ENCODE data around the gene PDGFC.

PDGFC gene

DNA sequence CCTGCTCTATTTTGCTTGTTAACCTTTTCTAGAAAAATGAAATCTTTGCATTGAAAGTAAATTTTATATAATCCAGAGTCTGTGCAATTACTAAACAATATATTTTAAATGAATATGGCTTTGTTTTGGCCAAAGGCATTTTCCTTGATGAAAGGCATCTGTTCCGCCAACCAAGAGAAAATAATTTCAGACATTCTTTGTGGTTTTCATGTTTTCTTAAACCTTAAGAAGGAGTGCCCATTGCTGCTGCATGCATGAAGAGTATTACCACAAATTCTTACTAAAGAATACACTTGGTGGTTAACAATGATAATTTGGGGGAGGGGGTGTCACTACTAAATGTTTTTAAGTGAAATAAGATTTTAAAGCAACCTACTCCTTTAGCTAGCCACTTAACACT lies 2.7 kb upstream of the PDGFC start:
- no peaks in the 10 kb centered on the region for H3K9me3 ChIP-seq (replicated peaks; ENCODE audit: insufficient read depth, low read length)

DNA sequence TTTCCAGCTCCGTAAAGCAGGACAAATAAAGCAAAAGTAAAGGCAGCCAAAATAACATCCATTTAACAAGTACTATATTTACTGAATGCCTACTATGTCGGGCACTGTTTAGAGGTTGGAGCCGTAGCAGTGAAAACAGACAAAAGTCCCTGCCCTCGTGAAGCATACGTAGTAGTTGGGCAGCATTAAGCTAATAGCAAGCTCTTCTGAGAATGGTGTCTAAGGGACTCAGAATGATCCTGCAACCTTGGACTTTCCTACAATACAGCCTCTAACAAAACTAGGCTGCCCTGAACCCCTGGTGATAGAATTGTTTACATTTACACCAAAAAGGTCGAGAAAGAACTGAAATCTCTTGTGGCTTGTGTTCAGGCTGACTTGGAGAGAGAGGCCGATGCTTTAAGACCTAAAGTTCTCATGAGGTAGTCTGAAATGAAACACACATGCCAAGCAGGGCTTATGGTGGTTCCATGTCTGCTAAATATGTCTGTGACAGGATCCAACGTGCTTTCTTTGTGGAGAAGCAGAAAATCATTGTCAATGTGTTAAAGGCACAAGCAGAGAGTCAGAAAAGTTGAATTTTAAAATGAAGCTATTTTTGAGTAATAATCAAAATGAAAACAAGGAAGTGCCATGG lies 898 bp upstream of the PDGFC start:
- peaks cover 19% of the 10 kb centered on the region for H3F3A ChIP-seq (ENCODE audit: insufficient read depth, low read length)
- no peaks in the 10 kb centered on the region for H3K79me2 ChIP-seq (ENCODE audit: low read length)
- H3K9me2 ChIP-seq (replicated peaks; ENCODE audit: insufficient read depth, low read length) = no peaks in the 10 kb centered on the region
- H3K27me3 ChIP-seq (replicated peaks; ENCODE audit: insufficient read depth, low read length) = no peaks in the 10 kb centered on the region
- peak overlapping the region; percentile 51; the same call in 1 of the 2 replicates for H3K9ac ChIP-seq (ENCODE audit: low read length)
- peak overlapping the region; percentile 77 for H3K4me3 ChIP-seq (ENCODE audit: low read length)
- H3K9me3 ChIP-seq (replicated peaks; ENCODE audit: insufficient read depth, low read length) = no peaks in the 10 kb centered on the region
- TF ChIP-seq EZH2 (optimal IDR thresholded peaks at IDR 0.05; ENCODE audit: low read depth, low read length) = no peak
- TF ChIP-seq, protein P1, sequence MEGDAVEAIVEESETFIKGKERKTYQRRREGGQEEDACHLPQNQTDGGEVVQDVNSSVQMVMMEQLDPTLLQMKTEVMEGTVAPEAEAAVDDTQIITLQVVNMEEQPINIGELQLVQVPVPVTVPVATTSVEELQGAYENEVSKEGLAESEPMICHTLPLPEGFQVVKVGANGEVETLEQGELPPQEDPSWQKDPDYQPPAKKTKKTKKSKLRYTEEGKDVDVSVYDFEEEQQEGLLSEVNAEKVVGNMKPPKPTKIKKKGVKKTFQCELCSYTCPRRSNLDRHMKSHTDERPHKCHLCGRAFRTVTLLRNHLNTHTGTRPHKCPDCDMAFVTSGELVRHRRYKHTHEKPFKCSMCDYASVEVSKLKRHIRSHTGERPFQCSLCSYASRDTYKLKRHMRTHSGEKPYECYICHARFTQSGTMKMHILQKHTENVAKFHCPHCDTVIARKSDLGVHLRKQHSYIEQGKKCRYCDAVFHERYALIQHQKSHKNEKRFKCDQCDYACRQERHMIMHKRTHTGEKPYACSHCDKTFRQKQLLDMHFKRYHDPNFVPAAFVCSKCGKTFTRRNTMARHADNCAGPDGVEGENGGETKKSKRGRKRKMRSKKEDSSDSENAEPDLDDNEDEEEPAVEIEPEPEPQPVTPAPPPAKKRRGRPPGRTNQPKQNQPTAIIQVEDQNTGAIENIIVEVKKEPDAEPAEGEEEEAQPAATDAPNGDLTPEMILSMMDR (IDR thresholded peaks at IDR 0.05; ENCODE audit: low read length) = no peak
- no peak for TF ChIP-seq EZH2phosphoT487 (IDR thresholded peaks at IDR 0.05; ENCODE audit: low read length)
- peak overlapping the region; percentile 91 for H3K4me2 ChIP-seq (ENCODE audit: low read depth, low read length)
- DNase-seq = peak; percentile 42
- peak overlapping the region; percentile 96 for H2AFZ ChIP-seq (ENCODE audit: low read length)
- H3K36me3 ChIP-seq (replicated peaks; ENCODE audit: insufficient read depth, low read length) = no peaks in the 10 kb centered on the region
- H4K20me1 ChIP-seq (ENCODE audit: insufficient read depth, low read length) = no peaks in the 10 kb centered on the region
- peaks cover 27% of the 10 kb centered on the region for H3K4me1 ChIP-seq (ENCODE audit: low read length)
- H3K27ac ChIP-seq (ENCODE audit: low read length) = peak overlapping the region; percentile 63; the same call in 1 of the 2 replicates

More for the DNA sequence above, 2.7 kb upstream of the PDGFC start:
- H3K27me3 ChIP-seq (replicated peaks; ENCODE audit: insufficient read depth, low read length) = no peaks in the 10 kb centered on the region
- no peaks in the 10 kb centered on the region for H3K9me2 ChIP-seq (replicated peaks; ENCODE audit: insufficient read depth, low read length)
- no peak overlapping the region for H3K4me2 ChIP-seq (ENCODE audit: low read depth, low read length)
- no peak for DNase-seq
- peaks cover 16% of the 10 kb centered on the region for H3K4me1 ChIP-seq (ENCODE audit: low read length)
- peaks cover 19% of the 10 kb centered on the region for H3F3A ChIP-seq (ENCODE audit: insufficient read depth, low read length)
- TF ChIP-seq EZH2phosphoT487 (IDR thresholded peaks at IDR 0.05; ENCODE audit: low read length) = no peak
- TF ChIP-seq, protein P1 (IDR thresholded peaks at IDR 0.05; ENCODE audit: low read length) = no peak
- no peak for TF ChIP-seq EZH2 (optimal IDR thresholded peaks at IDR 0.05; ENCODE audit: low read depth, low read length)
- no peak overlapping the region for H3K4me3 ChIP-seq (ENCODE audit: low read length)
- no peak overlapping the region for H3K27ac ChIP-seq (ENCODE audit: low read length)
- H3K79me2 ChIP-seq (ENCODE audit: low read length) = no peaks in the 10 kb centered on the region
- no peaks in the 10 kb centered on the region for H4K20me1 ChIP-seq (ENCODE audit: insufficient read depth, low read length)
- no peak overlapping the region for H2AFZ ChIP-seq (ENCODE audit: low read length)
- no peaks in the 10 kb centered on the region for H3K36me3 ChIP-seq (replicated peaks; ENCODE audit: insufficient read depth, low read length)
- no peak overlapping the region for H3K9ac ChIP-seq (ENCODE audit: low read length)

DNA sequence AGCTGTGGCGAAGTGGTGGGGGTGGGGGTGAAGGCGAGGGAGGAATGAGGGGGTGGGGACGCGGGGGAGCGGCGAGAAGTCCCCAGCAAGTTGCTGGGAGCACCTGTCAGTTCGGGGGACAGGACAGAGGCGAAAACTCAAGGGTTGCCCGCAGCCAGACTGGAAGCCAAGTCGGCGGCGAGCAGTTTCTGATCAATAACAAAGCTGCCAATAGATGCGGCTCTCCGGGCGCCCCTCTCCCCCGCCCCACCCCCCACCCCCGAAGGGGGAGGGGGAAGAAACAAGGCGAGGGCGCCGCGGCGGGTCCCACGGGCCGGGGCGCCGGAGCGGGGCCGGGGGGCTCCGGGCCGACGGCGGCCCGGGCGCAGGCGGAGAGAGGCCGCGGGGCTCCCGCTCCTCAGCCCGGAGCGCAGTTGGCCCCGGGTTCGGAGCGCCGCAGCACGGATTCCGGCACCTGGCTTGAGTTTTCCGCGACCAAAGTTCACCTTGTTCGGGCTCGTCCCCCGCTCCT lies 379 bp downstream of the PDGFC start:
- peak overlapping the region; percentile 26; the same call in 1 of the 2 replicates for H3K27ac ChIP-seq (ENCODE audit: low read length)
- no peak for TF ChIP-seq EZH2phosphoT487 (IDR thresholded peaks at IDR 0.05; ENCODE audit: low read length)
- TF ChIP-seq, protein P1 (IDR thresholded peaks at IDR 0.05; ENCODE audit: low read length) = no peak
- H3K4me1 ChIP-seq (ENCODE audit: low read length) = peaks cover 27% of the 10 kb centered on the region
- H3K9ac ChIP-seq (ENCODE audit: low read length) = peak overlapping the region; percentile 54; the same call in 1 of the 2 replicates
- no peaks in the 10 kb centered on the region for H3K9me3 ChIP-seq (replicated peaks; ENCODE audit: insufficient read depth, low read length)
- H3K27me3 ChIP-seq (replicated peaks; ENCODE audit: insufficient read depth, low read length) = no peaks in the 10 kb centered on the region
- H3F3A ChIP-seq (ENCODE audit: insufficient read depth, low read length) = peaks cover 19% of the 10 kb centered on the region
- DNase-seq = no peak
- H3K4me3 ChIP-seq (ENCODE audit: low read length) = peak overlapping the region; percentile 77
- H3K79me2 ChIP-seq (ENCODE audit: low read length) = no peaks in the 10 kb centered on the region
- H4K20me1 ChIP-seq (ENCODE audit: insufficient read depth, low read length) = no peaks in the 10 kb centered on the region
- H3K9me2 ChIP-seq (replicated peaks; ENCODE audit: insufficient read depth, low read length) = no peaks in the 10 kb centered on the region
- peak overlapping the region; percentile 64 for H2AFZ ChIP-seq (ENCODE audit: low read length)
- peak overlapping the region; percentile 81 for H3K4me2 ChIP-seq (ENCODE audit: low read depth, low read length)
- no peaks in the 10 kb centered on the region for H3K36me3 ChIP-seq (replicated peaks; ENCODE audit: insufficient read depth, low read length)

All from MM.1S (cell line).